Measurements from ENCODE around the gene ZNF891.

DNA sequence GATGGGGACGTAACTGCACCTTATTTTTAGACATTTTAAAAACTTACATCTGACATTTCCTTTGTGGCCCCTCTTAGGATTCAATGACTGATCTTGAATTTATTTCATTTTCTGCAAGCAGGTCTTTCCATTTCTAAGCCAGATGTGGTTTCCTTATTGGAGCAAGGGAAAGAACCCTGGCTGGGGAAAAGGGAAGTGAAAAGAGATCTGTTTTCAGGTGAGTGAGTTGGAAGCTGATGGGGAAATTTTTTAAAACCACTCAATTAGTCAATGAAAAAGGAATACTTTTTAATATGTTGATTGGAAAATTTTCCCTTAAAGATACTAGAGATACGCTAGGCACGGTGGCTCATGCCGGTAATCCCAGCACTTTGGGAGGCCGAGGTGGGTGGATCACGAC lies 46.7 kb downstream of the ZNF891 start:
- TF ChIP-seq, protein P1, sequence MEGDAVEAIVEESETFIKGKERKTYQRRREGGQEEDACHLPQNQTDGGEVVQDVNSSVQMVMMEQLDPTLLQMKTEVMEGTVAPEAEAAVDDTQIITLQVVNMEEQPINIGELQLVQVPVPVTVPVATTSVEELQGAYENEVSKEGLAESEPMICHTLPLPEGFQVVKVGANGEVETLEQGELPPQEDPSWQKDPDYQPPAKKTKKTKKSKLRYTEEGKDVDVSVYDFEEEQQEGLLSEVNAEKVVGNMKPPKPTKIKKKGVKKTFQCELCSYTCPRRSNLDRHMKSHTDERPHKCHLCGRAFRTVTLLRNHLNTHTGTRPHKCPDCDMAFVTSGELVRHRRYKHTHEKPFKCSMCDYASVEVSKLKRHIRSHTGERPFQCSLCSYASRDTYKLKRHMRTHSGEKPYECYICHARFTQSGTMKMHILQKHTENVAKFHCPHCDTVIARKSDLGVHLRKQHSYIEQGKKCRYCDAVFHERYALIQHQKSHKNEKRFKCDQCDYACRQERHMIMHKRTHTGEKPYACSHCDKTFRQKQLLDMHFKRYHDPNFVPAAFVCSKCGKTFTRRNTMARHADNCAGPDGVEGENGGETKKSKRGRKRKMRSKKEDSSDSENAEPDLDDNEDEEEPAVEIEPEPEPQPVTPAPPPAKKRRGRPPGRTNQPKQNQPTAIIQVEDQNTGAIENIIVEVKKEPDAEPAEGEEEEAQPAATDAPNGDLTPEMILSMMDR (IDR thresholded peaks at IDR 0.05), result no peak
- no peak for TF ChIP-seq POLR2A (IDR thresholded peaks at IDR 0.05)

Measured in testis (tissue), 2 donors.